H1 (cell line): ENCODE data around the gene RPTOR. TPM values are rescaled to one million over a fixed set of nuclear protein-coding genes. Genes with fewer than 3 reads are reported as not detected.

Experiments
- CBX8 ChIP-seq: fragments of 300-800, 300-1000 bp; sonication (generic); IDR thresholded peaks from 2 replicates; pipeline ENCODE4 v1.7.1; 2016; ENCODE audit warnings: low read depth, low read length, borderline replicate concordance
- GABPA ChIP-seq: IDR thresholded peaks from 2 replicates; pipeline ENCODE4 v1.6.1; 2011; ENCODE audit warnings: mild to moderate bottlenecking, low read length, moderate library complexity, borderline replicate concordance; ENCODE audit not compliant: insufficient read depth
- HDAC2 ChIP-seq, 2 experiments: fragments of 300-600 bp in 1 of 2; sonication (generic) in 1 of 2; IDR thresholded peaks; 2 replicates each; pipeline ENCODE4 v1.6.1; 2011 to 2012; ENCODE audit warnings: low read depth in 2 of 2, low read length in 2 of 2, mild to moderate bottlenecking in 2 of 2, moderate library complexity in 2 of 2, borderline replicate concordance in 1 of 2, inconsistent platforms in 1 of 2
- KDM4A ChIP-seq: IDR thresholded peaks from one replicate; pipeline ENCODE4 v1.7.1; 2012; ENCODE audit warnings: low read depth, mild to moderate bottlenecking, moderate library complexity, low read length, inconsistent platforms; ENCODE audit not compliant: severe bottlenecking
- KDM5A ChIP-seq: fragments of 200-600 bp; IDR thresholded peaks from 2 replicates; pipeline ENCODE4 v1.7.1; 2012; ENCODE audit warnings: mild to moderate bottlenecking, low read length, inconsistent platforms, mixed read lengths
- PHF8 ChIP-seq: fragments of 200-600 bp; sonication (generic); conservative IDR thresholded peaks from 2 replicates; pipeline ENCODE4 v1.7.1; 2012; ENCODE audit warnings: low read depth, mild to moderate bottlenecking, inconsistent platforms, low read length, moderate library complexity
- POU5F1 ChIP-seq: IDR thresholded peaks from 2 replicates; pipeline ENCODE4 v1.6.1; 2011; ENCODE audit warnings: low read depth, mild to moderate bottlenecking, low read length, moderate library complexity
- polyA plus RNA-seq, 7 experiments: library from polyadenylated mRNA; depleted of rRNA in 3 of 7; stranded (reverse) in 5 of 7; unstranded in 2 of 7; fragments of >200 nt in 5 of 7; fragments of 200-250 nt in 2 of 7; gene quantifications; 1 replicate in 5 of 7; 2 replicates in 1 of 7; 4 replicates in 1 of 7; pipeline versions ENCODE4 v1.2.1 to v1.2.3, GENCODE V29; 2011 to 2013; ENCODE audit warnings: missing spikeins in 2 of 7, mixed read lengths in 2 of 7
- total RNA-seq: library from RNA; stranded (reverse); fragmentation: NEBNext Ultra II Directional; extraction: Animal tissue kit (Norgen Biotek cat#: 25700); gene quantifications from 2 replicates; pipeline ENCODE4 v1.2.1, GENCODE V29; 2021
- TF ChIP-seq, protein P1 (sequence below), 3 experiments: IDR thresholded peaks; 1 replicate in 2 of 3; 2 replicates in 1 of 3; pipeline versions ENCODE4 v1.5.1 to v1.6.1; 2011; ENCODE audit warnings: low read length in 3 of 3, mild to moderate bottlenecking in 3 of 3, inconsistent platforms in 2 of 3, low read depth in 1 of 3, moderate library complexity in 1 of 3; ENCODE audit not compliant: insufficient read depth in 1 of 3; ENCODE audit errors: control extremely low read depth in 1 of 3

Gene RPTOR
- total and polyA plus RNA-seq, 2 of the 8 experiments (the other 6 are each of a cell fraction or from before 2014, with no cell fraction given): 6.9 to 28.7 TPM

DNA sequence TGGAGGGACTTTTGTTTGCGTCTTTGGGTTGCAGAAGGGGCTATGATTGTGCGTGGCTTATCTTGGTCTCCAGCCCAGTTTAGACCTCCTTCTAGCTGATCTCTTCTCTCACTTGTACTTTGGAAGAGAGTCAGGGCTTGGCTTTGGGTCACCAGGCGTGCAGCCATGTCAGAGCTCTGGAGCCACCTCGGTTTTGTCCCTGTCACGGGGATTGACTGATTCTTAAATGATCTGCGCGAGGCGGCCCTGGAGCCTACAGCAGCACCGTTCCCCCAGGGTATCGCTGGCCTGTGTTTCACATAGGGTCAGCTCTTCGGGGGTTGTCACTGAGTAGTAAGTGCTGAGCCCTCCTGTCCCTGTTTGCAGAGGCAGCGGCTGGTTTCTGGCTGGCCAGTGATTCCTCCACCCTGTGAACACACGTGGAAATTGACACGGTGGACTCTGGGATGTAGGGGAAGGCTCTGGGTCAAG lies 237.2 kb downstream of the RPTOR start (continued):
- TF ChIP-seq, protein P1, sequence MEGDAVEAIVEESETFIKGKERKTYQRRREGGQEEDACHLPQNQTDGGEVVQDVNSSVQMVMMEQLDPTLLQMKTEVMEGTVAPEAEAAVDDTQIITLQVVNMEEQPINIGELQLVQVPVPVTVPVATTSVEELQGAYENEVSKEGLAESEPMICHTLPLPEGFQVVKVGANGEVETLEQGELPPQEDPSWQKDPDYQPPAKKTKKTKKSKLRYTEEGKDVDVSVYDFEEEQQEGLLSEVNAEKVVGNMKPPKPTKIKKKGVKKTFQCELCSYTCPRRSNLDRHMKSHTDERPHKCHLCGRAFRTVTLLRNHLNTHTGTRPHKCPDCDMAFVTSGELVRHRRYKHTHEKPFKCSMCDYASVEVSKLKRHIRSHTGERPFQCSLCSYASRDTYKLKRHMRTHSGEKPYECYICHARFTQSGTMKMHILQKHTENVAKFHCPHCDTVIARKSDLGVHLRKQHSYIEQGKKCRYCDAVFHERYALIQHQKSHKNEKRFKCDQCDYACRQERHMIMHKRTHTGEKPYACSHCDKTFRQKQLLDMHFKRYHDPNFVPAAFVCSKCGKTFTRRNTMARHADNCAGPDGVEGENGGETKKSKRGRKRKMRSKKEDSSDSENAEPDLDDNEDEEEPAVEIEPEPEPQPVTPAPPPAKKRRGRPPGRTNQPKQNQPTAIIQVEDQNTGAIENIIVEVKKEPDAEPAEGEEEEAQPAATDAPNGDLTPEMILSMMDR (IDR thresholded peaks at IDR 0.05; ENCODE audit: control extremely low read depth in 1 of 3, insufficient read depth in 1 of 3, low read depth in 1 of 3, low read length in 3 of 3): no peak
- TF ChIP-seq KDM5A: no peak
- TF ChIP-seq GABPA: no peak
- TF ChIP-seq POU5F1: no peak
- no peak for TF ChIP-seq KDM4A
- TF ChIP-seq HDAC2 (IDR thresholded peaks at IDR 0.05; ENCODE audit: borderline replicate concordance in 1 of 2, low read depth in 2 of 2, low read length in 2 of 2): no peak
- TF ChIP-seq CBX8: no peak
- TF ChIP-seq PHF8: no peak
